GM12892 (cell line): ENCODE data around the gene LARP7.

Experiments
- POLR2A ChIP-seq: IDR thresholded peaks from 2 replicates; pipeline ENCODE4 v1.6.1; 2011; ENCODE audit warnings: low read depth, low read length, control low read depth
- POLR2AphosphoS5 ChIP-seq: IDR thresholded peaks from 2 replicates; pipeline ENCODE4 v1.6.1; 2011; ENCODE audit warnings: low read depth, low read length, control low read depth

GRCh38 chr4:112704991-112705845 lies 68.3 kb downstream of the LARP7 start:
- TF ChIP-seq POLR2AphosphoS5, result no peak
- no peak for TF ChIP-seq POLR2A
